Epithelial cell of esophagus (primary cell): Measurements from ENCODE around the gene PEA15.

Experiments
- DNase-seq: peaks from one replicate; pipeline ENCODE4 v3.0.0; 2010; ENCODE audit warnings: low read depth
- H3K4me3 ChIP-seq: 2 replicates; pipeline ENCODE4 v1.5.1; 2011; ENCODE audit warnings: mild to moderate bottlenecking, low read length, control low read depth
- TF ChIP-seq, protein P1 (sequence below): IDR thresholded peaks from 2 replicates; pipeline ENCODE4 v1.5.1; 2011; ENCODE audit warnings: low read depth, mild to moderate bottlenecking, low read length, control low read depth, inconsistent platforms; ENCODE audit not compliant: insufficient read depth; ENCODE audit errors: missing control alignments

The PEA15 gene

DNA sequence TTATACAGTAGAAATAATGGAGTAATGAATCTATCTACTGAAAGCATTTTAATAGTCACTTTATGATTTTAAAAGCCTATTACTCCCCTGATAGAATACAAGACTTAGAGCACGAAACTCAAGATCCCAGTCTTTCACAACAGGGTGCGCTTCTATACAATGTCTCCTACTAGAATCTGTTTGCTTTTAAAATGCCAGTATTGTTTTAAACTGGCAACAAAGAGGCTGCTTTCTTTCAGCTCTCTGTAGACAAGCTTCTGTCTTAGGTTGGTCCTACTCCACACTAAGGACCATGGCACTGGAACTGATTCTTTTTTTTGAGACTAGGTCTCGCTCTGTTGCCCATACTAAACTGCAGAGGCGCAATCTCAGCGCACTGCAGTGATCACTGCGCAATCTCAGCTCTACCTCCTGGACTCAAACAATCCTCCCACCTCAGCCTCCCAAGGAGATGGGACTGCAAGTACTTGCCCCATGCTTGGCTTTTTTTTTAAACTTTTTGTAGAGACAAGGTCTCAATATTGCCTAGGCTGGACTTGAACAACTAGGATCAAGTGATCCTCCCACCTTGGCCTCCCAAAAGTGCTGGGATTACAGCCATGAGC lies 52.3 kb downstream of the PEA15 start:
- no peak for DNase-seq
- TF ChIP-seq, protein P1, sequence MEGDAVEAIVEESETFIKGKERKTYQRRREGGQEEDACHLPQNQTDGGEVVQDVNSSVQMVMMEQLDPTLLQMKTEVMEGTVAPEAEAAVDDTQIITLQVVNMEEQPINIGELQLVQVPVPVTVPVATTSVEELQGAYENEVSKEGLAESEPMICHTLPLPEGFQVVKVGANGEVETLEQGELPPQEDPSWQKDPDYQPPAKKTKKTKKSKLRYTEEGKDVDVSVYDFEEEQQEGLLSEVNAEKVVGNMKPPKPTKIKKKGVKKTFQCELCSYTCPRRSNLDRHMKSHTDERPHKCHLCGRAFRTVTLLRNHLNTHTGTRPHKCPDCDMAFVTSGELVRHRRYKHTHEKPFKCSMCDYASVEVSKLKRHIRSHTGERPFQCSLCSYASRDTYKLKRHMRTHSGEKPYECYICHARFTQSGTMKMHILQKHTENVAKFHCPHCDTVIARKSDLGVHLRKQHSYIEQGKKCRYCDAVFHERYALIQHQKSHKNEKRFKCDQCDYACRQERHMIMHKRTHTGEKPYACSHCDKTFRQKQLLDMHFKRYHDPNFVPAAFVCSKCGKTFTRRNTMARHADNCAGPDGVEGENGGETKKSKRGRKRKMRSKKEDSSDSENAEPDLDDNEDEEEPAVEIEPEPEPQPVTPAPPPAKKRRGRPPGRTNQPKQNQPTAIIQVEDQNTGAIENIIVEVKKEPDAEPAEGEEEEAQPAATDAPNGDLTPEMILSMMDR: no peak

GRCh38 chr1:160258177-160258798 lies 53.1 kb downstream of the PEA15 start:
- H3K4me3 ChIP-seq: no peak overlapping the region
- TF ChIP-seq, protein P1: no peak
- no peak for DNase-seq

More for the DNA sequence above, 52.3 kb downstream of the PEA15 start:
- H3K4me3 ChIP-seq: no peak overlapping the region

DNA sequence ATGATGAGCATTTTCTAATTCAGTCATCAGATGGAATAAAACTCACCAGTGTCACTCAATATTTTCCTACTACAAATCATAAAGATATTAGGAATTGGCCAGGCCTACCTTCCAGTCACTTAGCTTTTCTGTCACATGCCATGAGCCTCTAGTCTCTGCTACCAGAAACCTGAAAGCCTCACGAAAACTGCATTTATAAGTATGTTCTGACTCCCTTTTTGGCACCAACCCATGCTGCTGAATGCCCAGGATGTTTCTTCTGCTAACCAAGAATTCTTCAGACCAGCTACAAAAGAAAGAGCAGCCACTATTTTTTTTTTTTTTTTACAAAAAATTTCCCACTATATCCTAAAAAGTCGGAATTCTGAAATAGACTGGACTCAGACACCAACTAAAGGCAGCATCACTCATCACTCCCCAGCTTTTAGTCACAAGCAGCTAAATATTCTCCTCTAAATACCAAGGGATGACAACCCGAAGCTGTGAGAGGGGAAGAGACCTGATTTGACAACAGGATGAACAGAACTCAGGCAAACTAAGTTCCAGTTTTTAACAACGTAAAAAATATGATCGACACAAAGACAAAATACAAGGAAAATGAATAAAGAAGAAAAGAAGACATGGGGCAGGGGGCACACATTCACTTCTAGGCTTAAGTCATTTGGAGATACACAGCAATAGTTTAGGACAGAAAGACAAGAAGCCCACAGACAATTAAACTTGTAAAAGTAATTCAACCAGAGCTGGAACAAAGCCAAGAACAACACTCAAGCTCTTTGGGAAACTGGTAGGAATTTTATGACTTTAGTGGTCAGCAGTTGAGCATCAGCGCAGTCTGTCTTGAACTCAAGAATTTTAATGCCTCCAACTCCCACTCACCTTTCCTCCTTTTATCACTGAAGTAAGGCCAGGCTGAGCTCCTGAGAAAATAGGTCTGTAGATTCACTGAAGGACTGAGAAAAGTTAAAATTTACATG lies 55.5 kb downstream of the PEA15 start:
- DNase-seq: peak; percentile 45
- TF ChIP-seq, protein P1: no peak
- H3K4me3 ChIP-seq: peak overlapping the region; percentile 93

- TF ChIP-seq, protein P1: no peak
- H3K4me3 ChIP-seq: peak overlapping the region; percentile 93
- DNase-seq: peak; percentile 84
Measured at GRCh38 chr1:160261556-160261892, 56.3 kb downstream of the PEA15 start.

DNA sequence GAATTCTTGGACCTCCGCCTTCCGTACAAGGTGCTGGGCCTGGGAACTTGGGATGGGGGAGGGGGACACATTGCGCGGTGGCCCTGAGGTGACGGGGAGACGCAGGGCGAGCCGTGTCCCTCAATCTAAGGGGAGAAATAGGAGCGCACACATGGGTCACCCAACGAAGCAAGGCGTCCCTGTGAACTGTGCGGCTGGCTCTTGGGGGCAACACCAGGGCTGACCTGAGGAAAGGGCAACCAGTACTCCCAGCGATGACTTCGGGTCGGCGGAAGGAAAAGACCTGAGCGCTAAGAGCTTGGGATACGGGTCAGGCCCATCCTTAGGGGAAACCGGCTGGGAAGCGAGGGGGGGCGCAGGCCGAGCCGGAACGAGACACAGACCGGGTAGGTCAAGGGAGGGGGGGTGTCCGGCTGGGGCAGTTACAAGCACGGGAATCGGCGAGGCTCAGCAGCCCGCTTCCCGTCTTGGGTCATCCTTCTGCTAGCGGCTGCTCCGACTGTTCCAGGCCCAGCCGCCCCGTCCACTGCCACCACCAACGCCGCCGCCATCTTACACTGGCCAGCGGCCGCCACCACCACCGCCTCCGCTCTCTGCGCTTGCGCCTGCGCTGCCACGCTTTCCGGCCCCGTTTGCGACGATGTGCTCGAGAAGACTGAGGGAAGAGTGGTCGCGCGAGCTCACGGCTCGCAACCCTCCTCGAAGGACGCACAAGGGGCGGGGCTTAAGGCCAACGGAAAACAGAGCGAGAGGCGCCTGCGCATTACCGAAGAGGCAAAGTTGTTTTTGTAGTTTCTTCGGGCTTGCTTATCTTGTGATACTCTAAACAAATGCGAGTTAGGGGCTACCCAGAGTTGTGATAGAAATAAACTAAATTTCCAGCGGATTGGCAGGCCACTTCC lies 57.0 kb downstream of the PEA15 start, which contains the start of gene DCAF8:
Gene DCAF8, minus strand, starts transcription at position 657 of the 902 bp plus-strand sequence. CDS start 18,541 bp downstream, outside the sequence.
- peak; percentile 98 for DNase-seq
- H3K4me3 ChIP-seq: peak within 1 kb of the TSS; percentile 93
- TF ChIP-seq, protein P1: no peak

DNA sequence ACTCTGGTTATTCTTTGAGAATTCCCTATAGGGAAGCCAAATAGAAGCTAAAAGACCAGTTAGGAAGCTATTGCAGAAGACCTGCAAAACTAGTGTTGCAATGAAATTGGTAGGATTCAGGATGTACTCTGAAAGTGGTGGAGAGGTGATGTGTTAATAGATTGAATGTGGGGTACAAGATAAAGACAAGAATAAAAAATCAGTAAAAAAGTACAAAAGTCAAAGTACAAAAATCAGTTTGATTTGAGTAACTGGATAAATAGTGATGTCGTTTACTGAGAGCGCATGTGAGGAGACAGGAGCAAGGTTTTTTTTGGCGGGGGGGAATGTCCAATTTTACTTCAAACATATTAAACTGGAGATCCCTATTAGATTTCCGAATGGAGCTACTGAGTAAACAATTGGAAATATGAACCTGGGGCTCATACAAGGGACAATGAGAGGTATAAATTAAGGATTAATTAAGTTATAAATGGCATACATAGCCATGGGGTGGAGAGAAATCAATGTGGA lies 59.7 kb downstream of the PEA15 start:
- no peak overlapping the region for H3K4me3 ChIP-seq
- DNase-seq: no peak
- TF ChIP-seq, protein P1: no peak
